GM19452 (cell line): ENCODE measurements around the gene RASGRF2.
"Not testable (repeated sequence)": the region's sequence is repeated elsewhere in the genome, so short reads cannot be mapped to it uniquely, and the experiment has no call there.

Source experiments
- ATAC-seq: cut with Tn5 transposase; IDR thresholded peaks from one replicate; pipeline ENCODE4 v1.9.1; 2021; ENCODE audit not compliant: unreplicated experiment

Gene RASGRF2

DNA sequence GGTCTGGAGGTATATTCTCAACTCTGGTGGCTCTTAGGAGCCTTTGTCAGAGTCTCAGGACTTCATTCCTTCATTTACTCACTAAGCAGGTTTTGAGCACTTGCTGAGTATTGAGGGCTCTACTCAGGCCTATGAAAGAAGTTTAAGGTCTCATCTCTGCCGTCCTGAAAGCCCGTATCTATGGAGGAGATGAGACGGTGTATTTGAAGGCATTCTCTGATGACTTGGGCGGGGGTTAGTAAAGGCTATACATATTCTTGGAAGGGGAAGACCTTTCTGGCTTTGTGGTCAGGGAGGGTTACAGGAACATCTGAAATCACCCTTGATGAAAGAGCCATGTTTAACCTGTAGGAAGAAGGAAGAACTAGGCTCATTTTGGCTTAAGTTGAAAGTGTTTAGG is 21.9 kb downstream of the RASGRF2 start:
- no peak for ATAC-seq

DNA sequence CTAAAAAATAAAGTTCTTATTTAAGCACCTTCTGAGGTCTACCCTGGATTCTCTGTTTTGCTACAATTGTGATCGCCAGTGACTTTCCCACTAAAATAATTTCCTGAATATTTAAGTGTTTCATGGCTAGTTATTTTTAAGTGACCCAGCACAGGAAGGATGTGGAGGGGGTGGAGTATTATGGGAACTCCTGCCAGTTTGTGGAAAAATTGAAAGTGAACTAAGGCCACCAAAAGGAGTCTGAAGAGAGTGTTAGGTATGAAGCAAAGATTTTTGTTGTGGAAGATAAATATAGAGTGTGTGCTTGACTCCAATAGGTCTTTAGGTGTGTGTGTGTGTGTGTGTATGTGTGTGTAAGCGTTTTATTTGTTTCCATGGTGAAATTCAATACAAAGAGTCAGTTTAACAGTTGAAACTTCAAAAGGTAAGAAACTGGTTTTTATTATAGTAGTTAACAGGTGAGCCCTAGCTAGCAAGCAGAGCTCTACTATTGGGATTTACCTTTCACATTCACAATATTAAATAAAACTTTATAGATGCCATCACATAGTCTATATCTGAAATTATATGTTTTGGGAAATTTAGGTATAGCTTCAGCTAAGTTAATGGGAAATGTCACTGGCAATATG is 25.6 kb downstream of the RASGRF2 start:
- ATAC-seq = no peak

DNA sequence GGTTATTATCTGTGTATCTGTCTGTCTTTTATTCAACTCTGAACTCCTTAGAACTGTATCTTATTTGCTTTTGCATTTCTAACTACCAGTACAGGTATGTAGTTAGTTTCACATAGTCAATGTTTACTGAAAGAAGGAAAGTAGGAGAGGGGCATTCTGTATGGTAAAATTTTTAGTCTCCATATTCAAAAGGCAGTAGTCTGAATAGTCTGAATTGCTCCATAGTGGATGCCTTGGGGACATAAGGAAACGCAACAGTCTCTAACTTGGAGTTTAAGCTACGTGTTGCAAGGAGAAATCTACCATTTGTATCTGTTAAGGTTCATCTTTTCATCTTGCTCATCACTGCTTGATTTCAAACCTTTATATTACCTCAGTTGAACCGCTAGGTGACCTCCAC is 26.2 kb downstream of the RASGRF2 start:
- ATAC-seq = no peak

DNA sequence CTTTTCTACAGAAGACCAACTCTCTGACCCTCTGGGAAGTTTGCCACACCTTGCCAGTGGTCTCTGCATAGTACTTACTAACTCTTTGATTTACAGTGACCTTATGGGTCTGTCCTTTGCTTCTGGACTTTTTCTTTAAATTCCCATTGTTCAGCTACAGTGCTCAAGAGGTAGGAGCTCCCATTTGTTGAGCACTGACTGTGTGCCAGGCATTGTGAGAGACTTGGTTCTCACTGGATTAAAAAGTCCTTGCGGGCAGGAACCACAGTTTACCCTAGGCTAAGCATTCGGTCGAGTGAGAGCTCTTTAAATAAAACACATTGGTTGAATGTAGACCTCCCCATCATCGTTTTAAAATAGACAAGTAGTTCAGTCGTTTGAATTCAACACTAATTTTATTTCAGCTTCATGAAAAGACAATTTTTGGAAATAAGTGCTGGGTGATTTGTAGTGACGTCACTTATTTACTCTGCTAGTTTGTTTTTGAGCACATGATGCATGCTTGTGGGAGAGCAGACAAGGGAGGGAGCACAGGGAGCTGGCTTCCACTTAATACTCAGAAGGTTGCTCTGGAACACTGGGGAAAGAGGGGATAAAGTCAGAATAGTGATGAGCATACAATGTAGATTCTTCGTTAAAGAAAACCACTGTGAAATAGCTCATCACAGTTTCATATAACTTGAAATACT is 27.1 kb downstream of the RASGRF2 start:
- ATAC-seq = no peak

DNA sequence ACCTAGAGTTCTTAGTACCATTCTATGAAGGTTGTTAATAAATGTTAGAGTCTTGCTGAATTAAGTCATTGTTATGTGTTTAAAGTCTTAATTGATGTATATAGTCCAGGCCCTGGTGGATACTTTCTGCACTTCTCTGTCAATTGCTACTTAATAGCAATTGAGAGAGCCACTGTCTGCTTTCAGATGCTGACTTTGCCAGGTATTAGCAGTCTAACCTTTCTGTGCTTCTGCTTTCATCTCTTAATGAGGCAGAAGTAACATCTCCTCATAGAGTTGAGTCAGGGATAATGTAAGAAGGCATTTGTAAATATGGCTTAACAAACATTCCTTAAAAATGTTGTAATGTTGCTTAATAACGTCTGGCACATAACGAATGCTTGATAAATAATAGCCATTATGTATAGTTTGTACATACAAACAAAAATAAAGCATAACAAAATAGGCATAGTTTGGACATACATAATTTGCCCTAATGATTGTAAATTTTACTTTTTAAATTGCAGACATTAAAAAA is 28.3 kb downstream of the RASGRF2 start:
- no peak for ATAC-seq

DNA sequence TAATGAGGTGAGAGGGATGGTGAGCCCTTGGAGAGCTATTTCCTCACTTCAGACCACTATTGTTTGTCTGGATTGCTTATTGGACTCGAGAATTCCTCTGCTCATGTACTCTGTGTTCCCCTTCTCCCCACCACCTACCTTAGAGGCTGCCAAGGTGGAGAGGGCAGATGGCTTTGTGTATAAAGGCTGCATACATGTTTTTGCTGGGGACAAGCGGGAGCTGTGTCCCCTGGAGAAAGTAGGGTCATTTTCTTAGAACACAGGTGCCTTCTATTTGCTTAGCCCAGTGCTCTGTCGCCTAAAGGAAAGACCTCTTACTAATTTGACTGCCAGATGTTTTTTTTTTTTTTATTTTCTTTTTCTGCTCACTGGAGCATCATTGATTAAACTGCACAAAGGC is 29.7 kb downstream of the RASGRF2 start:
- no peak for ATAC-seq

DNA sequence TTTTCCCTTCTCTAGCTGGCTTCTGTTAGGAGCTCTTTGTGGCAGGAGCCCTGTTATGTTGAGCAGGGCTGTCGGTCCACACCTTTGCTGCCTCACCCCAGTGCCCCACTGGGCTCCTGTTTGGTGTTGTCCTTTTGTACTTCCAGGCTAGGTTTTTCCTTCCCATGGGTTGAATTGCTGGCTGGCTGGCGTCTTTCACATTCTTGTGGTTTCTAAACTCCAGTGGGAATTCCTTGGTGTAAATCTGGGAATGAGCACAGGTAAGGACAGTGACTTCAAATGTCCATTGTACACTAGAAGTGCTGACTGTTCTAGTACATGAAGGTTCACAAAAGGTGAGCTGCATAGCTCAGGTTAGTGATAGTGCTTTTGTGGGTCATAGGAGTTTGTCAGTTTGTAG is 30.4 kb downstream of the RASGRF2 start:
- no peak for ATAC-seq

DNA sequence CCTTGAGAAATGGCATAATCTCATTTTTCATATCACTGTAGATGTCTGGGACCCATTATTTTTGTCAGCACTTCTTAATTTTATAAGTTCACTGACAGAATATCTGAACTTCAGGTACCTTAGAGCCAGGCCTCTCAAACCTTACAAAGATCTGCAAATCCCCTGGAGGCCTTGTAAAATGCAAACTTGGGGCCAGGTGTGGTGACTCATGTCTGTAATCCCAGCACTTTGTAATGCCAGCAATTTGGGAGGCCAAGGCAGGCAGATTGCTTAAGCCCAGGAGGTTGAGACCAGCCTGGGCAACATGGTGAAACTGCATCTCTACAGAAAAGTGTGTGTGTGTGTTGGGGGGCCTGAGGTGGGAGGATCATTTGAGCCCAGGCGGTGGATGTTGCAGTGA is 30.8 kb downstream of the RASGRF2 start:
- no peak for ATAC-seq

DNA sequence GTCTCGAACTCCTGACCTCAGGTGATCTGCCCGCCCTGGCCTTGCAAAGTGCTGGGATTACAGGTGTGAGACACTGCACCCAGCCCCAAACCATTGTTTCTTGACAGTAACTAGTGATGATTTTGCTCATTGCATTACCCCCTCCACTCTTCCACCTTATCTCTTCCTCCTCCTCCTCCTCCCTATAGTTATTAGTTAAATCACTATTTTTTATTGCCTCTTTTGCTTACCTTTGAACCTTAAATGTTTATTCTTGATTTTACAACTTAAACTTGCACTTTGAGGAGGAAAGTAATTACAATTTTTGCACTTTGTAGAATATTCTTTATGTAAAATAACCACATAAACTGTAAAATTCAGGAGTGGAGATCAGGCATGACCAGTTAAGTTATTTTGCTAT is 35.7 kb downstream of the RASGRF2 start:
- ATAC-seq = no peak

DNA sequence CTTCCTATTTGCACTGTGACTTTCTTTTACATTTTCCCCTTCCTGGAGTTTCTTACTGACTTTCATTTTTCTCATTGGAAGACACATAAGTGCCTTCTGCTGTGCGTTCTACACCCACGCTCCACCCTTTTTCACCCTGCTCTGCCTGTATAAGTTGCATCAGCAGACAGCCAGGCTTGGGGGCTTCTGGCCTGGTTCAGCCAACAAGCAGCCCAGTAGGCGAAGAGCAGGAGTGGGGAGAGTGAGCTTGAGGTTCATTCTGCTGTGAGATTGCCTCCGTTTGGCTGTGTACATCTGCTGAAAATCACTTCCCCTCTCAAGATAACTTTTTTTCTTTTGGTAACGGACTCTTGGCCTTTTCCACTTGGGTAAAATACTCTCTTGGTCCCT is 38.4 kb downstream of the RASGRF2 start:
- no peak for ATAC-seq

DNA sequence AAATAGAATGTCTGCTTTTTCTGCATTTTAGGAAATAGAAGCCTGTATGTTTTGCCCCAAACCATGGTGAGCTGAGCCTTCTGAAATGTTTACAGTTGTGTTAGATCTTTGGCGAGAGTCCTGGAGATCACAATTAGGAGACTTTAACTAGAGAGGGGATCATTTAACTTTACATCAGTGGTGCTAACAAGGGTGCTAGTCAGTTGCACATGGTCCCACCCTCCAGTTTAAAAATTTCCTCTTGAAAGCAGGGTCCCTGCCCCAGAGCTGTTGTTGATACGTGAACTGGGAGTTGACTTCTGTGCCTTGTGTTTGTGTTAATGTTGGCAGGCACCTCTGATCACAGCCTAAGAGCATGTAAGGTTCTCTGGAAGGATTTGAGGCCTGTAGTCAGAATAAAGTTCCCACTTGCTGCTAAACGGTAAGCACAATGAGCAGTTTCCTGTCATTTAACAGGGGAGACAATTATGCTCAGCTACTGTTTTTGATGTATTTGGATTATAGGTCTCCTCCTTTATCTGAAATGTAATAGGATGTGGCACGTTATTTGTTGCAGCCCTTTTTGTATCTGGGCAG is 43.7 kb downstream of the RASGRF2 start:
- ATAC-seq = no peak

DNA sequence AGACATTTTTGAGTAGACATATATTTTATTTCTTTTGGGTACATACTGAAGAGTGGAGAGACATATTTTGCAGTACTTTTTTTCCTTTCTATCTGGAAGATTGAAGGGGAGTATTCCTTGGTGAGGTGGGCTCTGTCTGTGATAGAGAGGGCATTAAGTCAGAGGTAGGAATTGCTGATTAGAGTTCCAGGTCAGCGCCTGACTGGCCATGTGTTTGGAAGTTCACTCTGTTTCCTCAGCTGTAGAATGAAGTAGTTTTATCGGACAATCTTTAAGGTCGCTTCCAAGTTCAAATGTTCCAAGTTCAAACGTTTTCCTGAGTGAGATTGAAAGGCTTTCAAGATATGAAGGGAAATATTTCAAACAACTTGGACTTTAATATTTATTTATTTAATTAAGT is 45.5 kb downstream of the RASGRF2 start:
- no peak for ATAC-seq

DNA sequence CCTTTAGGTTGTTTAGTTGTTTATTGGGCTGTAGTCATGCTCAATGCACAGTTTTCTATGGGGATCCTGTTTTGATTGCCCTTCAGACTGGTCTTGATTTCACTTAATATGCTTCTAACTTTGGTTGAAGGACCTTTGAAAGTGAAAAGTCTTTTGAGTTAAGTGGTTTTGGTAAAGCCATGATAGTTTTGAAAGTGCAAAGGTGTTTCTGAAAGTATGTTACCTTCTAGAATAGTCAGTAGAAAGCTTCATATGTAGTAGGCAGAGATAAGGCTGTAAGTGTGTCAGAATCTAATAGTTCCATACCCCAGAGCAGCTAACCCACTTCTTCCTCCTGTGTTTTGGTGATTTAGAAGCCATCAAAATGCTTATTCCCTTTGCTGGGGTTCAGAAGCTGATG is 46.1 kb downstream of the RASGRF2 start:
- no peak for ATAC-seq

DNA sequence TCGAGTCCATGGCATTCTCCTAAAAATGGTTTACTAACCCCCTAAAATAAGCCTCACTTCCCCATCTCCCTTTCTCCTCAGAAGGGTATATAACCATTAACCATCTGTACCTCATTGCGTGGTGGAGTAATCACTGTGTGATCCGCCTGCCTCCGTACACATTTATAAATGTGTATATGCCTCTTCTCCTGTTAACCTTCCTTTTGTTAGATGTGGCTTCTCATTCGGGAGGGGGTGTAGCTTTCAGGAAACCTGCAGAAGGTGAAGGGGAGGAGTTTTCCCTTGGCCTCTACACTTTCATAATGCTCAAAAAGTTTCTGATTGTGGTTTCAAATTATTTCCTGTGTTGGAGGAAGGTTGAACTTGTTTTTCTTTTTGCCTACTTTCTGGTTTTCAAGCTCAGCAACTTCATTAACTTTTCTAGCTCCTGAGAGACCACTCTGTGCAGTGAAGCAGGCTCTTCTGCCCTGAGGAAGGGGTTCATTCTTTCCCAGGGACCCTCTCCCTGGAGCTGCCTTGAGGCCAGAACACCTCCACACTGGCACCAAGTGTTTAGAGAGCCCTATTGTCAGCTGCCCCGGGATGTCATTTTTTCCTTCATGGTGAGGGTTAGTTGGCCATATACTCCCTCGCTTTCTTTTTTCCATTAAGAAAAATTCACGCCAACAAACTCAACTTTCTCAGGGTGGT is 46.9 kb downstream of the RASGRF2 start:
- ATAC-seq = no peak

DNA sequence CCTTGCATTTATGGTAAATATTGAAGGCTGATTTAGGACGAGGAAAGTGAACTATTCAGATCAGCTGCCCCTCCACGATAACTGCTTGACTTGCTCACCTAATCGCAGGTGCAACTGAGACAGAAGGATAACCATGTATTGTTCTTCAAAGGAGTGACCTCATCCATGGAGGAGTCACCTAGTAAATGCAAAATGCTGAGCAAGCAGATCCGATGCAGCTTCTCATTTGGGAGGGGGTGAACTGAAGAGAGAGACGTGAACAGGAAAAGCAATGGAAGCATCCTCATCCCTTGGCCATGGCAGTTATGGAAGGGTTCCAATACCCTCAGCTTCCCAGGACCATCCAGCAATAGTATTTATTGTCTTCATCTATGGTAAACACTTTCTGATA is 47.5 kb downstream of the RASGRF2 start:
- no peak for ATAC-seq

DNA sequence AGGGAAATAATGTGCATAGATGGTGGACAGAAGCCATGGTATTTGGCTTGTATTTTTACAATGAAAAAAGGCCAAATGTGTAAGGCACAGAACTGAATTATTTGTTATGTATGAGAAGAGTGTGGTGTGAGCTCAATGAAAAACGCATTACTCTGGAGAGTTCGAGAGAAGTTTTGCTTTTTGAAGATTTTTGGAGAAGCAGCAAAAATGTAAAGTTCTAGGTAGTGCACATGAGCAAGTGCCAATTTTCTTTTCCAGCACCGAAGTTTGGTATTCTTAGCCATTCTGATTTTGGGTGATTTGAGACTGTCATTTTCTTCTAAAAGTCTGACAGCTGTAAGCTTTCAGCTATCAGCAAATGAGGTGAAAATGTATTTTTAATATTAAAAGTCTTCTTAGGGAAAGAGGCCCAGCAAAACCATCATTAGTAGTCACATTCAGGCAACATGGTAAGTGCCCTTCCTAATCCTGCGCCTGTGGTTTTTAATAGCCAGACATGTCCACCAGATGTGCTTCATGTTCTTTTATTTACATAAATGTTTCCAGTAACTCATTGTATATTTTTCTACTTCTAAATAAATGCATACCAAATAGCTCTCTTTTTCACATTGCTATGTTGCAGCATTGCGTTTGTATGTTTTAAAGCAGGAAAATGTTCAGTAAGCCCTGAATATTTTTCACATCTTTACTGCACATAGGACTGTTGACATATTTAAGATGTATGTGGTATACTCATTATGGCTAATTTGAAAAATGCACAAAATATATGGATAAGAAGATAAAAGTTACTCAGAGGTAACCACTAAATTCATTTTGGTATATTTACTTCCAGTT is 50.4 kb downstream of the RASGRF2 start:
- ATAC-seq = no peak

DNA sequence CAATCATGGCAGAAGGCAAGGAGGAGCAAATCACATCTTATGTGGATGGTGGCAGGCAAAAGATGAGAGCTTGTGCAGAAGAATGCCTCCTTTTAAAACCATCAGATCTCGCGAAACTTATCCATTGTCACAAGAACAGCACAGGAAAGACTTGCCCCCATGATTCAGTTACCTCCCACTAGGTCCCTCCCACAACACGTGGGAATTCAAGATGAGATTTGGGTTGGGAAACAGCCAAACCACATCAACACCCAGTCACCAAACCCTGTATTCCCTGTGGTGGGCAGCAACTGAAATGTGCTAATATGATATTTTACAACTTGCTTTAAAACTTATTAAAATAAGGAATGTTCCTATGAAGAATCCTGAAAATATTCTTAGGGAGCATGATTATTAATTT is 54.2 kb downstream of the RASGRF2 start:
- no peak for ATAC-seq

DNA sequence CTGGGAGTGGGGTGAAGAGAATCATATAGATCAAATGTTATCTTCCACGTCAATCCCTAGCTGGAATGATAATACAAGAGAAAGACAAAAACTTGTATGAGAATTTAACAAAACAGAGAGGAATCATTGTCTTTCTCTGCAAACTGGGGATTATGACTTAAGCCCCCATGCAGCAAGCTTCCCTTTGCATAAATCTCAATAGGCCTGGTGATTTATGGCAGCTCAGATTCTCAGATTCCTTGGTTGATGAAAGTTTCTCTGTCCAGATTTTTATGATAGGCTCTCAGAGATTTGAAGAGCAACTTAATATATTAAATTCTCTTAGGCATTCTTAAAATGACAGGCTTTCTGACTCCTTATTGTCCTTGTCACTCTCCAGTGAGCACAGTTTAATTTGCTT is 56.0 kb downstream of the RASGRF2 start:
- no peak for ATAC-seq

DNA sequence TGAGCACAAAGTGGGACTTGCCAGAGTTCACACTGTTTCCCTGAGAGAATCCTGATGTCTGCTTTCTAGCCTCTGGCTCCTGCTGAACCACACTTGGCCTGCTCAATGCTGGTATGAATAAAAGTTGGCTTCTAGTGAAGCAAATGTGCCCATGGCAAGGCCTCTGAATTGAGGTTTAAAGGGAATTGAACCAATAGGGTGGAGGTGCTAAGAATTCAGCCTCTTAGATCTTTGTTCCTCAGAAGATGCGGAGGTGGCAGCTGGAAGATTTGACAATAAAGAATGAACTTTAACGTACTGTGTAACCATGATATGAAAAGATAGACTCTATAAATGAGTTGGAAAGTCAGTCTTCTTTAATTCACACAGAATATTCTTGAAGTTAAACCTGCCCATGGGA is 57.2 kb downstream of the RASGRF2 start:
- ATAC-seq = no peak

DNA sequence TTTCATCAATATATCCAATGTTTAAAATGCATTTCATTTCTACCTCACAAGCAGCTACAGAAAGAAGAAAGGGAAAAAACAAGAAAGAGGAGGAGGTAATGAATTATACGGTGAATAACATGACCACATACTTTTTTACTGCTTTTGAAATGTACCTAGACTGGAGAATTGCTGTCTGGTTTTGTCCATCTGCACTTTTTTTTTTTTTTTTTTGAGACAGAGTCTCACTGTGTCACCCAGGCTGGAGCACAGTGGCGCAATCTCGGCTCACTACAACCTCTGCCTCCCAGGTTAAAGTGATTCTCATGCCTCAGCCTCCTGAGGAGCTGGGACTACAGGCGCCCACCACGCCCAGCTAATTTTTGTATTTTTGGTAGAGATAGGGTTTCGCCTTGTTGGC is 58.4 kb downstream of the RASGRF2 start:
- ATAC-seq = not testable (repeated sequence)

DNA sequence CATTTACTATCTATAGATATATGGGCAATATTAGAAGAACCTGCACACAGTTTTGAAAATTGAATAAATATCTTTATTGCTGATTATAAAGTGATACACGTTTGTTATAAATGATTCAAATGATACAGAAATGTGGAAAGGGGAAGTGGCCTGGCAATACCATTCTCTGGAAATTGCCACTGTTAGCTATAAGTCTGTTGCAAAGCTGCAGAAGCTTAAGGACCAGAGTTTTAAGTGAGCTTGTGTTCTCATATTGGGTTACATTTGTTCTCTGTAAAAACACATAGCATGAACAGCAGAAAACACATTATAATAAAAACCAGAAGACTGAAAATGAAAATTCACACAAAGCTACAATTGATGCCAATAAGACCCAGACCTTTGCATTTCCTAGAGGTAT is 59.6 kb downstream of the RASGRF2 start:
- ATAC-seq = no peak
